Stimulated activated CD4-positive, alpha-beta T cell treated with anti-CD3 and anti-CD28 coated beads, Interleukin-12 subunit alpha, Interleukin-12 subunit beta, amount 100 ng/mL, for 24 hours (primary cell): ENCODE measurements around the gene LIG1.
A peak's percentile ranks its signal among the peaks of the same experiment; 100 is the strongest.
"Not testable (repeated sequence)": the region's sequence is repeated elsewhere in the genome, so short reads cannot be mapped to it uniquely, and the experiment has no call there.

Source experiments
- DNase-seq, 2 experiments: peaks; one replicate each; pipeline ENCODE4 v3.0.0-alpha.2; 2020; ENCODE audit warnings: low read depth in 2 of 2

LIG1 gene

GRCh38 chr19:48121909-48122371, 48.2 kb downstream of the LIG1 start:
- DNase-seq = no peak

- DNase-seq = no peak
Observed at GRCh38 chr19:48121066-48121465, 49.1 kb downstream of the LIG1 start.

GRCh38 chr19:48120505-48120904, 49.6 kb downstream of the LIG1 start:
- DNase-seq = no peak

- no peak for DNase-seq
Observed at GRCh38 chr19:48118131-48118517, 52.0 kb downstream of the LIG1 start.

GRCh38 chr19:48117515-48118130, 52.5 kb downstream of the LIG1 start:
- DNase-seq = no peak

GRCh38 chr19:48113190-48113917, 56.8 kb downstream of the LIG1 start:
- DNase-seq = no peak

- DNase-seq = no peak
Observed at GRCh38 chr19:48111280-48111679, 58.9 kb downstream of the LIG1 start.

GRCh38 chr19:48110350-48110966, 59.7 kb downstream of the LIG1 start, which contains the start of gene PLA2G4C:
PLA2G4C (minus strand) TSS chr19:48110817; CDS start chr19:48106529, 4,288 bp downstream.
- DNase-seq = peak; percentile 72 to 84

- DNase-seq = no peak
Observed at GRCh38 chr19:48108997-48109782, 61.0 kb downstream of the LIG1 start.

GRCh38 chr19:48103922-48104321, 66.2 kb downstream of the LIG1 start:
- DNase-seq = no peak

- no peak for DNase-seq
Observed at GRCh38 chr19:48102870-48103751, 67.0 kb downstream of the LIG1 start.

- DNase-seq = no peak
Observed at GRCh38 chr19:48095612-48096175, 74.5 kb downstream of the LIG1 start.

GRCh38 chr19:48094855-48095203, 75.3 kb downstream of the LIG1 start:
- DNase-seq = no peak

- DNase-seq = no peak
Observed at GRCh38 chr19:48094129-48094854, 75.9 kb downstream of the LIG1 start.

GRCh38 chr19:48091111-48091718, 78.9 kb downstream of the LIG1 start:
- DNase-seq = not testable (repeated sequence)

GRCh38 chr19:48090281-48090802, 79.8 kb downstream of the LIG1 start:
- DNase-seq = no peak

GRCh38 chr19:48088991-48089390, 81.2 kb downstream of the LIG1 start:
- DNase-seq = not testable (repeated sequence)

GRCh38 chr19:48085904-48086864, 84.0 kb downstream of the LIG1 start:
- DNase-seq = no peak
